ENCODE data around the gene SPATC1L.

The SPATC1L gene

GRCh38 chr21:46116776-46117585 lies 67.3 kb downstream of the SPATC1L start:
- no peak overlapping the region for H3K4me3 ChIP-seq (ENCODE audit: low read depth, low read length)
- POLR2A ChIA-PET: no interaction called here
- CTCF ChIA-PET: no interaction called here
- no peak overlapping the region for H3K27ac ChIP-seq (ENCODE audit: extremely low read depth, low read depth, low read length)
- no peaks in the 10 kb centered on the region for H3K9me3 ChIP-seq (ENCODE audit: control insufficient read depth, insufficient read depth, low read depth, low read length)
- peaks cover 0 to 85% of the 10 kb centered on the region in 2 experiments for H3K36me3 ChIP-seq (ENCODE audit: control insufficient read depth in 2 of 2, insufficient read depth in 1 of 2, low read length in 2 of 2)
- H3K4me1 ChIP-seq (ENCODE audit: control insufficient read depth, insufficient read depth, low read length): no peaks in the 10 kb centered on the region
- no peak for TF ChIP-seq ZNF350 (tag by site-specific recombination; IDR thresholded peaks at IDR 0.05)
- no peak for TF ChIP-seq ZNF623 (tag by site-specific recombination; IDR thresholded peaks at IDR 0.05)
- peak; percentile 52 for TF ChIP-seq ZIC2 (tag by site-specific recombination; IDR thresholded peaks at IDR 0.05)
- peak; percentile 59; the same call in 1 of the 2 replicates for TF ChIP-seq KLF17 (tag by site-specific recombination; IDR thresholded peaks at IDR 0.05)
- TF ChIP-seq ZNF830 (tag by site-specific recombination; IDR thresholded peaks at IDR 0.05; ENCODE audit: low read depth): no peak
- no peak for TF ChIP-seq ZNF629 (tag by site-specific recombination; IDR thresholded peaks at IDR 0.05)
- no peak for TF ChIP-seq ZNF266 (tag by site-specific recombination; IDR thresholded peaks at IDR 0.05; ENCODE audit: low read depth)
- TF ChIP-seq TSHZ1 (tag by site-specific recombination; IDR thresholded peaks at IDR 0.05; ENCODE audit: borderline replicate concordance): no peak
- no peak for TF ChIP-seq MYNN (tag by site-specific recombination; IDR thresholded peaks at IDR 0.05; ENCODE audit: borderline replicate concordance)
- TF ChIP-seq ZNF701 (tag by site-specific recombination; IDR thresholded peaks at IDR 0.05): no peak
- no peak for TF ChIP-seq ZNF175 (tag by site-specific recombination; IDR thresholded peaks at IDR 0.05)
- peak; percentile 71 for TF ChIP-seq KLF1 (tag by site-specific recombination; IDR thresholded peaks at IDR 0.05)
- TF ChIP-seq ZNF544 (tag by site-specific recombination; IDR thresholded peaks at IDR 0.05): no peak
- no peak for TF ChIP-seq ZNF24 (tag by site-specific recombination; IDR thresholded peaks at IDR 0.05)
- TF ChIP-seq ZFHX2 (tag by site-specific recombination; conservative IDR thresholded peaks at IDR 0.05): peak; percentile 82
- TF ChIP-seq ZNF404 (tag by site-specific recombination; IDR thresholded peaks at IDR 0.05): no peak
- peak; percentile 76 for TF ChIP-seq ZSCAN4 (tag by site-specific recombination; IDR thresholded peaks at IDR 0.05)
- TF ChIP-seq ZNF324 (tag by site-specific recombination; IDR thresholded peaks at IDR 0.05): no peak
- no peak for TF ChIP-seq ZNF514 (tag by site-specific recombination; IDR thresholded peaks at IDR 0.05)
- no peak for TF ChIP-seq ZNF169 (tag by site-specific recombination; IDR thresholded peaks at IDR 0.05)
- TF ChIP-seq ZNF621 (tag by site-specific recombination; IDR thresholded peaks at IDR 0.05): no peak
- TF ChIP-seq SP2 (tag by site-specific recombination; IDR thresholded peaks at IDR 0.05): no peak
- no peak for TF ChIP-seq BCL6B (tag by site-specific recombination; IDR thresholded peaks at IDR 0.05)
- TF ChIP-seq ZBTB7A (tag by site-specific recombination; IDR thresholded peaks at IDR 0.05; ENCODE audit: low read depth): peak; percentile 26; the same call in 1 of the 2 replicates
- no peak for TF ChIP-seq ZNF362 (tag by site-specific recombination; IDR thresholded peaks at IDR 0.05)
- TF ChIP-seq ZFP41 (tag by site-specific recombination; IDR thresholded peaks at IDR 0.05; ENCODE audit: borderline replicate concordance): no peak
- TF ChIP-seq ZNF132 (tag by site-specific recombination; IDR thresholded peaks at IDR 0.05; ENCODE audit: borderline replicate concordance): no peak
- TF ChIP-seq ZNF391 (tag by site-specific recombination; IDR thresholded peaks at IDR 0.05; ENCODE audit: borderline replicate concordance, low read depth): no peak
- TF ChIP-seq ZNF600 (tag by site-specific recombination; IDR thresholded peaks at IDR 0.05): no peak; the same call in 1 of the 2 replicates

All from HEK293 (cell line).